GM19025 (cell line): ENCODE data around the gene MMP21.

Source experiments
- ATAC-seq: cut with Tn5 transposase; IDR thresholded peaks from one replicate; pipeline ENCODE4 v1.9.1; 2021; ENCODE audit warnings: mild to moderate bottlenecking, low read depth, moderate library complexity; ENCODE audit not compliant: unreplicated experiment

MMP21 gene

DNA sequence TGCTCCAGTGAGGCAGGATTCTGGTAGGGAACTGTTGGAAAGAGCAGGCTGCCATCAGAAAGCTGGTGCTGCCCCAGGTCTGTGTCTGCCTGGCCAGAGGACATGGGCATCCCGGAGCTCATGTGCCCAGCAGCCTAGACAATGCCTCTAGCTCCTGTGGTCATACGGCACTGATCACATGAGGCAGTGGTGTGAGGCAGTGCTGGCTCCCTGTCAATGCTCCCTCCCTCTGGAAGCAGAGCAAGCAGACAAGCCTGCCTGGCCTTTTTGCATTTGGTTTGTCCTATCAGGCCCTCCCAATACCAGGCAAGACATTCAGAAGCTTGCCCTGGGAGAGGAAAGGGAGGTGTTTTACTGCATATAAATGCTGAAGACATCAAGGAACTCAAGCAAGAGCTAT is 19.5 kb upstream of the MMP21 start:
- no peak for ATAC-seq

DNA sequence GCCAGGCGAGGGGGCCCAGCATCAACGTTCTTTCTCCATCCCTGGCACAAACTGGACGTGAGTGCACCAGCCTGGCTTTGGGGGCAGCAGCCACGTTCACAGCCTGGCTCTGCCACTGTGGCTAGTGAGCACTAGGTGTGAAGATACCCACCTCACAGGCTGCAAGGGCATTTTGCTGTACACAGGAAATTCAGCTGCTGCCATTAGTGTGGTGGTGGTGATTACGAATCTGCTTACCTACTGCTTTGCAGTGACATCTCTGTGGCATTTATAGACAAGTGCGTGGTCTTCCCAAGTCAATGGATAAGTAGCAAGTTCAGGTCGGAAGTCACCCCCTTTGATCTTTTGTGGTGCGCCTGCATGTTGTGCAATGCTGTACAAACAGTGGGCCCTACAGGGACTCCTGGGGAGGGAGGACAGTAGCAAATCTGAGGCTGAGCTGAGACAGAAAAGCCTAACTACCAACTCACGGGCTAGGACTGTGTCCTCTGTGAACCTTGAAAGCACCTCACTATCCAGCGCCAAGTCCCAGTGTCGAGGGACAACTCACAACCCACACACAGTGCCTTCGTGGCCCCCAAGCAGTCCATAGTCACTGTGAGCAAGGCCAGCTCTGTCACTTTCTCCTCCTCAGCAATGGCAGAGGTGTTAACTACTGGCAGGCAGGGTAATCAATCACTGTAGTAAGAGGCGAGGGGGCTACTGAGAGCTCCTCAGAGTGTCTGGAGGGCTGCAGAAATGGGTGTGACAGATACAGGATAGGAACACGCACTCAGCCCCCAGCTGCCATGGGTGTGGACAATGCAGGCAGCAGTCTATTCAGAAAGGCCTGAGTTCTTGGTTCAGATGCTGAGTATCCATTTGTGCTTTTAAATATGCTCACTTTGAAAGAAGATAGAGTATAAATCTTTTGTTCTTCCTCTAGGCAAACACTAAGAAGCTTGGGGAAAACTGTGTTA is 17.0 kb upstream of the MMP21 start:
- ATAC-seq = no peak

DNA sequence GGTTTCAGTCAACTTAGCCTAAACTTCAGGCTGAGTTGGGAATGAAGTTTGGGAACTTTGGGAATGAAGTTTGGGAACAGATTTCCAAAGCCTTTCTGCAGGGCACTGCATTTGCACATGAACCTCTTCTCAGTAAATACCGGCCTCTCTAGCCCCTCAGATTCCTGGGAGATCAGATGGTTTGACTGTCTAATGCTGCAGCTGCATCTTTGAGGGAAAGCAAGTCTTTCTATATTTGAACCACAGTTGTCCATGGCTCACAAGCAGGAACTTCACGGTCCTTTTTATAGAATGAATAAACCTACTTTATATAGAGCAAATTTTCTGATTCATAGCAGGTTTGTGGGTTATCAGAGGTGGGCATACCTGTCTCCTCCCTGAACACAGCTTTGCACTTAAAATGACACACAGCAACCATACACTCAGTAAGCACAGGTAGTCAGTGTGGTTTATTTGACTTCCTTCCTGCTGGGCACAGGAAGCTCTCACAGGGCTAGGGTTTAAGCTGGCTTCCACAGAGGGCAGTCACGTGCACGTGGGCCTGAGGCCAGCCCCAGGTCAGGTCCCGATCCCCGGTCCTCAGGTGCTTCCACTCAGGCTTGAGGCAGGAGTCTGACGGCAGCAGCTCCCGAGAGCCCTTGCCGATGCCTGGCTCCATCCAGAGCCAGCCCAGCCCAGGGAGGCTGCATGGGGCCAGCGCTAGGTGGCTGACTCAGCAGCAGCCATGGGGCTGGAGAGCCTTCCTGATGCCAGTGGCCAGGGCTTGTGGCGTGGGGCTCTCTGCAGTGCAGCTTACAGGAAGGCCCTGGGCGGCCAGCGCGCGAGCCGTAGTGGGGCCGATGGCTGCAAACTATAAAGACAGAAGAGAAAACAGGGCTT is 12.8 kb upstream of the MMP21 start:
- ATAC-seq = no peak

DNA sequence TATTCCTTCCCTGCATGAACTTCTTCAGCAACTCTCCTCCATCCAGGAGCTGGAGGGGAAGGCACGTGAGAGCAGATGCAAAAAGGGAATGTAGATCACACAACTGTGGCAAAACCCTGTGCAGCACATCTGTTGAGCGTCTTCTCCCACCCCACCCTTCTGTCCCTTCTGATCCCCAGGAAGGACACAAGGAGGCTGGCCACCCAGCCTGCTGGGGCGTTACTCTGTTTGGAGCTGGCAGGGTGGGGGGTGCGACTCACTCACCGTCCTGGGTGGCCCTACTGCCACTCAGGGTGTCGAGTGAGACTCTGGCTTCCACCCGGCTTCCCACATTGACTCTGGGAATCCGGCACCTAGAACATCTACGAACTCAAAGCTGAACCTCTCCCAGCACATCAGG is 10.2 kb upstream of the MMP21 start:
- no peak for ATAC-seq

DNA sequence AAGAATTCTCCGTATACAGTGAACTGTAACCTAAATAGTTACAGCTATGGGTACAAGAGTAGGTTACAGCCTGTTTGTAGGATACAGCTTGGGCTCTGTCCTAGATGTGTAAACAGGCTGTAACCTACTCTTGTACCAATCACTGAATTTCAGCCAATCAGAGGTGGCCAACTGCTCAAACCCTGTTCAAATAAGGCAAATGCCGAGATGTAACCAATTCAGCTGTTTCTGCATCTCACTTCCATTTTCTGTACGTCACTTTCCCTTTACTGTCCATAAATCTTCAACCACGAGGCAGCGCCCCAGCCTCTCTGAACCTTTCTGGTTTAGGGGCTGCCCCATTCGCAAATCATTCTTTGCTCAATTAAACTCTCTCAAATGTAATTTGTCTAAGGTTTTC is 8.3 kb upstream of the MMP21 start:
- peak; percentile 71 for ATAC-seq

DNA sequence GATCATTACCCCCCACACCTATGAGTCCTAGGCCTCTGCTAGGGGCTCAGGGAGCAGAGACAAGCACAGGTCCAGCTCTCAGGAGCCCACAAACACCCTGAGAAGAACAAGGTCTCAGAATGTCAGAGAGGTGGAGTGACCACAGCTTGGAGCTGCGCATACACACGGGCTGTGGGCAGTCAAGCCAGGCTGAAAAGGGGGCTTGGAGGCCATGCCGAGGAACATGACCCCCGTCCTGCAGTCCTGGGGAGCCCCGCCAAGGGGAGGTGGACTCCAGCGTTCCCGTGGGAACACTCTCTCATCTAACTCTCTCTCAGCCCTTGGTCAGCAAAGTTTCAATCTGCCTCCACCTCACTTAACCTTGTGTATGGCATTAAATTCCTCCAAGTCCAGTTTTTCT is 7.8 kb upstream of the MMP21 start:
- no peak for ATAC-seq

DNA sequence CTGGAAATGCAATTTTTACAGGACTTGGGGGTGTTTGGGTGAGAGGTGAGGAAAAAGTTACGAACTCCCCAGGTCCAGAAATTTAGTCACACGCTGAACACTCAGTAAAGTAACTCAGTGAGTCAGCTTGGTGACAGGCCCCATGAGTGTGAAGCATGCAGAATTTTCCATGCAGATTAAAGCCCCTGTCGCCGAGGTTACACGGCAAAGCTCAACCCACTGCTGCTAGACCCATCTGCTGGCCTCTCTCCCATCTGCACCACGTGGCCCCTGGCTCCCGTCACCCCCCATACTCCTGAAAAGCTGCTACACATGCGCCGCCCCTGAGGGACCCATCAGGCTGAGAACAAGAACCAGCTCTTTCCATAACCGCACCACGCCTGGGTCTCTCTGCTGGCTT is 7.0 kb upstream of the MMP21 start:
- ATAC-seq = no peak

DNA sequence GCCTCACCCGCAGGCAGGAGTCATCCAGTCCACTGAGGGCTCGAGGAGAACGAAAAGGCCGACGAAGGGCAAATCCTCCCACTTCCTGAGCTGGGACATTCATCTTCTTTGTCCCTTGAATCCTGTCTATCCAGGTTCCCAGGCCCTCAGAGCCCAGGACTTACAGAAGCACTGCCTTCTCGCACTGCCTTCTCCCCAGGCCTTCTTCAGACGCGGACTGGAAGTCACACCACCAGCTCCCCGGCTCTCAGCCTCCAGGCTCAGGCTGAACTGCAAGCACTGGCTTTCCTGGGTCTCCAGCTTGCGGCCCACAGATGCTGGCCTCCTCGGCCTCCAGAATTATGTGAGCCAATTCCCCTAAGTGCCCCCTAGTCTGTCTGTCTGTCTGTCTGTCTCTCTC is 6.4 kb upstream of the MMP21 start:
- no peak for ATAC-seq

DNA sequence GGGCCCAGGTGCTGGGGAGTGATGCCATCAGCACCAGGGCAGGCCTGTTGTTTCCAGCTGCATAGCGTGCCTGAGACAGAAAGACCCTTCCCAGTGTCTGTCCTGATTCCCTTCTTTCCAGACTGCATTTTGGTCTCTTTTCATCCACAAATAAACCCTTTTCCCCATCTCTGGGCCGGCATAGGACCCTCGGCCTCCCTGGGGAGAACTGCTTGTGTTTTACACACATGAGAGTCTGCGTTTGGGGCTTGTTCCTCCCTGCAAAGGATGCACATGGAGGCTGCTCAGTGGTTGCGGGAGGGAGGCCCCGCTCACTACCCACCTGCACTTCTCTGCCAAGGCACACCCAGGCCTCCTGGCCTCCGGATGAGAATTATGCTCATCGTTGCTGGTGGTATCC is 5.8 kb upstream of the MMP21 start:
- no peak for ATAC-seq

DNA sequence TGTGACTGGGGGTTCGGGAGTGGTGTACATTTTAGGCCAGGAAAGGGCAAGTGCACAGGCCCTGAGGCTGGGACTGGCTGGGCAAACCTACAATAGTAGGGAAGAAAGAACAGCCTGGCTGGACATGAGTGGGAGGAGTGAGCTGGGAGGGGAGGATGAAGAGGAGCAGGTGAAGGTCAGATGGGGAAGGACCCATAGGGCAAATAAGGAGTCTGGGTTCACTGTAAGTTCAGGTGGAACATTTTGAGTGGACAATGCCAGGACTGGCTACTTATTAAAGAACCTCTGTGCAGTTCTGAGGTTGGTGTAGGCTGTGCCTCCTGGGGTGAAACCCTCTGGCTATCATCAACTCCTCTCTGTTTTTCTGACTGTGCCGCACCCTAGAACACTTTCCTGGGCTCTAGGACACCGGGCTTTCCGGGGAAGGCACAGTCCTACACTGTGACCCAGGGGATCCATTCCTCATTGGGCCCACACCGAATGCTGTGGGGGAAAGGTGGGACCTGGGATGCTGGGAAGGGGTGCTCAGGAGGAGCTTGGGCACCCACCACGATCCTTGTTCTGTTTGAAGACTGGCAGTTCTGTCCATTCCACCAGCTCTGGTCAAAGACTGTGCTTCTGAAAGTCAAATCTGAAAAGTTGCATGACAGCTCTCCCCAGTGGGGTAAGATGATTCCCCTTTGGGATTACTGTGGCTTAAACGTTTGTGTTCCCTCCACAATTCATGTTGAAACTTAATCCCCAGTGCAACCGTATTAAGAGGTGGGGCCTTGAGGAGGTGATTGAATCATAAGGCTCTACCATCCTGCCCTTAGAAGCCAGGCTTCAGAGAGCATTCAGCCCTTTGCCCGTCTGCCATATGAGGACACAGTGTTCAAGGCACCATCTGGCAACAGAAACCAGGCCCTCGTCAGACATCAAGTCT is 4.0 kb upstream of the MMP21 start:
- no peak for ATAC-seq

DNA sequence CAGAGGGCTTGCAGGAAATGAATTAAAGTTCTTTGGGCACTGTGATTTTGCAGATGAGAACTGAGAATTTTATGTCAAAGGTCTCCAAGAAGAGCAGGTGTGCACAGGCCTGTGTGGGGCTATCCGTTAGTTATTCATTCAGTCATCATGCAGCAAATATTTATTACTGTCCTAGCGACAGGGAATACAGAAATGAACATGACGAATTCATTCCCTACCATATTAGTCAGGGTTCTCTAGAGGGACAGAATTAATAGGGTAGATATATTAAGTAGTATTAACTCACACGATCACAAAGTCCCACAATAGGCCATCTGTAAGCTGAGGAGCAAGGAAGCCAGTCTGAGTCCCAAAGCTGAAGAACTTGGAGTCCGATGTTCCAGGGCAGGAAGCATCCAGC is 2.9 kb upstream of the MMP21 start:
- no peak for ATAC-seq

DNA sequence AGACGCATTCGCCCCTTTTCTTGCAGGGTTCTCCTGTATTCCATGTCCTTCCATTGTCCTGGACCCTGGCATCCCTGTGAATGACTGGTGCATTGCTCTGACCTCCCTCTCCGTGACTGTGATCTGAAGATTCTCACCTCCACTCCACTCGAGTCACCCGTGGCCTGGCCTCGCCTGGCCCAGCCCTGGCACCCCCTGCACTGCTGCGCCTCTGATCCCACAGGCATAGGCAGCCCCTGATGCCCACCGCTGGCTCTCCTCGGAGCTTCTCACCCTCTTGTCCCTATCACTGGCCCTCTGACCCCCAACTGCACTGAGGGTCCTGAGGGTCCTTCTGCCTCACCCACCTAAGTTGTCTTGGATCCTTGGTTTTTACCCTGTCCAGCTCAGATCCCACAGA is 2.2 kb upstream of the MMP21 start:
- ATAC-seq = no peak

DNA sequence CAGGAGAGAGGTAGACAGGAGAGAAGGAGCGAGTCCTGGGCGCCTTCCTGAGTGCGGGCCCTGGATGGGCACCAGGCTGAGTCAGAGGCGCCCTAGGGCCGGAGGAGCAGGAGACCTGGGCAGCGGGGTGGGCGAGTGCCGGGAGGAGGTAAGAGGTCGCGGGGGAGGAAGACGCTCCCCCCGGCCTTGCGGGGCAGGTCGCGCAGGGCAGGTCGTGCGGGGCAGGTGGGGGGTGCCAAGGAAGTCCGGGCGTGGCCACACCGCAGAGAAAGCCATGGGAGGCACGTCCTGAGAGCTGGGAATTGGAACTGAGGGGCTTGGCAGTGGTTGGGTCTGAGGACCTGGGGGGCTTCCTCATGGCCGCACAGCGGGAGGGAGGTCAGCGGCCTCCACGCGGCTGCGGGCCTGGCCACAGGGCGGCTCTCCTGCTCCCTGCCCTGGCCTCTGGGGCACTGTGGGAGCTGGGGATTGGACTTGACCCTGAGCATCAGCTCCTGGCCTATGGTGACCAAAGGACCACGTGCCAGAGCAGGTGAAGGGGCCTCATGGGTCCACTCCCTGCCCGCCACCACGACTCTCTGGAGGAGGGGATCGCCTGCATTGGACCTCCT is 935 bp downstream of the MMP21 start:
- no peak for ATAC-seq

DNA sequence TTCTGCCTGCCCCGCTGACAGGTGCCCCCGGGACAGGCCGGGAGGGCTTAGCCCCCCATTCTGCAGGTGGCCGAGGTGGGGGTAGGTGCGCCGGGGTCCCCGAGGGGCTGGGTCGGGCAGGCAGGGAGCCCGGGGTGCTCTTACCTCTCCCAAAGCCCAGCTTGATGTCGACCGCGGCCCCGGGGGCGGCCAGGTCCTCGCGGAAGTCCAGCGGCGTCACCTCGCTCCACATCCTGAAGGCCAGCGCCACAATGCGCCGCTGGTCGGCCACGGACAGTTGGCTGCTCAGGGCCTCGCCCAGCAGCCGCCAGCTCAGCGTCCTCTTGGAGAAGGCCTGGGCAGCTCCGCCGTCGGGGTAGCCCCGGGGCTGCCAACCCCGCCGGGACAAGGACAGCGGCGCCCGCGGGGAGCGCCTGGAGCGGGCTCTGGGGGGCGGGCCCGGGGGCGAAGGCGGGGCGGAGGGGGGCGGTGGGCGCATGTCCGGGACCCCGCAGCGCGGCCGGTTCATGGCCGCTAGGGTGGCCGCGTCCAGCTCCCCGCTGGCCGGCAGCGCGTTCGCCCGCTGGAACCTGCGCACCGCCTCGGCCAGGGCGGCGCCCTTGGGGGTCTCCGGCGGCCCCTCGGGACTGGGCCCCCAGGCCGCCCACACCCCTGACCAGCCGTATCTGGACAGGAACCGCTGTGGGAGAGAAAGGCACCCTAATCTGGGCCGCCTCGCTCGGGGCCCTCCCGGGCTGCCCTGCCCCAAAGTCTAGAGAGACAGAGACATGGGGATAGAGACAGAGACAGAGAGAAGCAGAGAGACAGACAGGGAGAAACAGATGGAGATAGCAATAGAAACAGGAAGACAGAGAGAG is 1.7 kb downstream of the MMP21 start:
- ATAC-seq = no peak

DNA sequence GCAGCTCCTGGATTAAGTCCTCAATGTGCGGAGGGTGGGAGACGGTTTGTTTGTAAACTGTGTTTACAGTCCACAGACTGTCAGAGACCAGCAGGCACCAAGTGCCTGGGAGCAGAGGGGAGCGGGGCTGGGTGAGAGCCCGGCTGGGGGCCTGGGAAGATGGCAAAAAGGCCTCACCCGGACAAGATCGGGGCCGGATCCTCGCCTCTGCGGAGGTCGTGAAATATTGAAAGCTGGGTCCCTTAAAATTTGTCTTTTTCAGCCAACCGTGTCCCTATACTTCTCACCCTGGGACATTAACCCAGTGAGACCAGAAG is 2.8 kb downstream of the MMP21 start:
- no peak for ATAC-seq

DNA sequence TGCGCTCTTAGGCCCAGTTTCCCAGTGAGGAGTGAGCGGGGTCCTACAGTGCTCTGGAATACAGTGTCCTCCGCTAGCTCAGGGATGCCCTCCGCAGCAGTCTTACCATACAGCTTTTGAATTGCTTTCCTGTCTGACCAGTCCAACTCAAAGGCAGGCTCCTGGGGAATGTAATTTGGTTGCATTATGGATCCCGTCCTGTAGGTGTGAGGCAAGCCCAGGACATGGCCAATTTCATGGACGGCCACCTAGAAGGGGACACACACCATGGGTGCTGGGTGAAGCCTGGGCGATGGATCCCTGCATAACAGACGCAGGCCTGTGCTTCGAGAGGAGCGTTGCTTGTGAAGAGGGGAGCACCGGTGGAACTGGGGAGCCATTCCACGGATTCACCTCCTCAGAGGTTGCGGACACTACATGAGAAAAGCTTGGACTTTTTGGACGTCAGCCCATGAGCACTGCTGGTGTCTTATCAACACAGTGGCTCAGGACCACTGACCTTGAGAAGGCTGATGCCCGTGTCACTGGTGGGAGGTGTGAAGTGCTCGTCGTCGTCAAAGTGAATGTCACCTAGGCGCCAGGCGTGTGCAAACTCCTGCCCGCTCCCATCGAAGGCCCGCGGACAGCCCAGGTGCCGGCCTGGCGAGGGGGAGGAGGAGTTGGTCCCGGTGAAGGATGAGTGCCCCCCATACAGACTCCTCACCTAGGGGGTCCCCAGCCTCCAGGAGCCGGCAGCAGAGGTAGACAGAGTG is 3.3 kb downstream of the MMP21 start:
- no peak for ATAC-seq

DNA sequence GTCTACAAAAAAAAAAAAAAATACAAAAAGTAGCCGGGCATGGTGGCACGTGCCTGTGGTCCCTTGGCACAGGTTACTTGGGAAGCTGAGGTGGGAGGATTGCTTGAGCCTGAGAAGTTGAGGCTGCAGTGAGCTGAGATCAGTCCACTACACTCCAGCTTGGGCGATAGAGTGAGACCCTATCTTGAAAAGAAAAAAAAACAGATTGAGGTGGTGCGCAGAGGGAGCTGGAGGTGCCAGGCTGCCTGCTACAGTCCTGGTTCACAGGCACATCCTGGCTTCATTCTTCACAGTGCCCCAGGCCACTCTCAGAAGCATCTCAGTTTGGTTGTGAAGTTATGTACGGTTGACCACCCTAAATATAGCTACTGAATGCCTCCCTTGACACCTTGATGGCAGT is 4.8 kb downstream of the MMP21 start:
- no peak for ATAC-seq

DNA sequence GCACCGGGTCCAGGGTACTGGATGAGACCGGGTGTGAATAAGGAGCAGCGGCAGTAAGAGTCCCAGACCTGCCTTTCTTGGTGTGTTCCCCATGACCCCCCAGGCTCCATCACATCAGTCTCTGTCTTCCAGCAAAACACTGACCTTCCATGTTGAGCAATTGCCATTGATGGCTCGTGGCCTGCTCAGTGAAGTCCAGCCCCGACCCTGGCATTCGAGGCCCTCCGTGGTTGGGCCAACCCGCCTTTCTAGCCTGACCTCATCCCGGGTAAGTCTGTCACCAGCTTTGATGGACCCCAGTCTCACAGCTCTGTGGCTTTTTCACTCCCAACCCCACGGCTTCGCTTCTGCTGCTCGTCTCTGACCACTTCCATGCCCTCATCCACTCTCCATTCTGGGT is 6.4 kb downstream of the MMP21 start:
- ATAC-seq = no peak
